ENCODE measurements around the gene OPRM1.

Gene OPRM1

DNA sequence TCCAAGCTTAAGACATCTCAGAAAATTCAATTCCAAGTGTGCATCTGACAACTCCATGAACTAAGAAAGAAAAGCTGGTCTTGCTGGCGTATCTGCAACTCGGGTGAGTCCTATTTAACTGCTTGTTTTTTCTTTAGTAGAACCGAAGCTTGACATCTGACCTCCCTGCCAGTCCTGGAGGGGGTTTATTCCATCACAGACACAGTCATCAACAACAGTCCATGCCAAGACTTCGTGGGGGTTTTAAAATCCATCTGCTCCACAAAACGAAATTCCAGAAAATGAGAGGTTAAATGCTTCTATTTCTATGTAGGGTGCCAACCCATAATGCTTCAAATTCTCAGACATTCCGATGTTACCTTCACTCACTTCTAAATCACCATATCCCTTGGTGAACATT, 183.7 kb downstream of the OPRM1 start:
- Mint-ChIP-seq H3K27me3 (no peaks in the 10 kb centered on the region), H3K27ac (no peak overlapping the region), H3K36me3 (peaks cover 53% of the 10 kb centered on the region), H3K9me3 (no peaks in the 10 kb centered on the region), H3K4me3 (no peak overlapping the region), H3K4me1 (peaks cover 52% of the 10 kb centered on the region)
- CTCF ChIA-PET, result interaction anchor here (0.8 to 1.6 kb wide), 3 partner anchors 9 to 65 kb away, joined by 3 to 5 read pairs (median 4); no protein-coding TSS in a partner anchor
- DNase-seq, result no peak

DNA sequence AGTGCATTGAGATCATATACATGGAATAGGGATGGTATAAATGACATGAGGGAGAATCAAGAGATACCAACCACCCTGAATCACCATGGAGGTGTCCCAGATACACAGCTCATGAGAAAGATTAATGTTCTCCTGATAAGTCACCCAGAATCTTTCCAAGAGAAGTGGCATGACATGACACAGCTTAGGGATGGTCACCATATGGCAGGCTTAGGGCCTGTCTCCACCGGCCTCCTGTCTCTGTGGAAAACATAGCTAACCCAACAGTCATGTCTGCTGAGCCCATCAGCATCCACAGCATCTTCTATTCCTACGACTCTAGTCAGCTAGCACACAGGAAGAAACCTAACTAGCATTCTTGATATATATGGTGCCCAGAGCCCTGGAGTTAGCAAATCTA, 184.3 kb downstream of the OPRM1 start:
- H3K27ac Mint-ChIP-seq, result no peak overlapping the region
- CTCF ChIA-PET, result interaction anchor here (0.8 to 1.6 kb wide), 3 partner anchors 10 to 66 kb away, joined by 3 to 5 read pairs (median 4); no protein-coding TSS in a partner anchor
- H3K9me3 Mint-ChIP-seq, result no peaks in the 10 kb centered on the region
- no peak for DNase-seq
- peaks cover 51% of the 10 kb centered on the region for H3K4me1 Mint-ChIP-seq
- H3K4me3 Mint-ChIP-seq, result no peak overlapping the region
- peaks cover 52% of the 10 kb centered on the region for H3K36me3 Mint-ChIP-seq
- no peaks in the 10 kb centered on the region for H3K27me3 Mint-ChIP-seq

DNA sequence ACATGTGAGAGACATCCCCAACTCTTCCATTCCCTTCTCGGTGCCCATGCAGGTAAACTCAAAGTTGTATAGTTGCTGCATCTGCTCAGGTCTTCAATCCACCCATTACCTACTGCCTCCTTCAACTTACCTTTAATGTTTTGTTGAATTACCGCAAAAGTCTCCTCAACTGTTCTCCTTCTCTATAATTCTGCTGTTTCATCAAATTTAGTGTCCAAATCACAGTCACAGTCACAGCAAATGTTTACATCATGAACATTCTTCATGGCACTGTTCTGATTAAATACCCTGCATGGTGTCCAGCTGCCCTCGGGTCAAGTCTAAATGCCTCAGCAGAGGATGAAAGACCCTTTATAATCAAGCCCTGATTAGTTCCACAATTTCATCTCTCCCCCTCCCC, 187.4 kb downstream of the OPRM1 start:
- H3K27me3 Mint-ChIP-seq, result no peaks in the 10 kb centered on the region
- no peak overlapping the region for H3K27ac Mint-ChIP-seq
- H3K4me3 Mint-ChIP-seq, result no peak overlapping the region
- peaks cover 45% of the 10 kb centered on the region for H3K36me3 Mint-ChIP-seq
- CTCF ChIA-PET, result no interaction called here
- peaks cover 58% of the 10 kb centered on the region for H3K4me1 Mint-ChIP-seq
- H3K9me3 Mint-ChIP-seq, result no peaks in the 10 kb centered on the region
- no peak for DNase-seq

DNA sequence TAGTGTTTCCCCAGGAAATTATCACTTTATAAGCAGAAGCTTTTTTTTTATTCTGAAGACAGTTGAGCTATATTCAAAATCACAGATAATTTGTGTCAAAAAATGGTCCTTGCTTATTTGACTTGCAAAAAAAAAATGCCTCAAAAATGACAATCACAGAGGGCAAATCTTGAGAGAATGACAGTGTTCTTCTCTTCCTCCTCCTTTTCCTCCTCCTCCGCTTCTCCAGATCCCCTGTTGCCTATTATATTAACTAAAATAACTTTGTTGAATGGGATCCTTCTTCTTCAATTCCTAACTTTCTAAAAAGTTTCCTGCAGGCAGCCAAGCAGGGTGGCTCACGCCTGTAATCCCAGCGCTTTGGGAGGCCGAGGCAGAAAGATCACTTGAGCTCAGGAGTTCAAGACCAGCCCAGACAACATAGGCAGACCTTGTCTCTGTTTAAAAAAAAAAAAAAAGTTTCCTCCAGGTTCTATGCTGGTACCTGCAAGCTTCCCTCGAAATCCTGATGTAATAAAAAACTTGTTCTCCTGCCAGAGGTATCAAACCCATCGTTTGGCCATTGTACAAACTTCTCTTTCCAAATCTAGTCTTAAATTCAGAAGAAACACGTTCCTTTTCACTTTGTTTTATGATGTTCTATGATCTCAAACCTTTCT, 189.0 kb downstream of the OPRM1 start:
- H3K9me3 Mint-ChIP-seq, result no peaks in the 10 kb centered on the region
- no peaks in the 10 kb centered on the region for H3K27me3 Mint-ChIP-seq
- no peak for DNase-seq
- peaks cover 61% of the 10 kb centered on the region for H3K4me1 Mint-ChIP-seq
- peaks cover 34% of the 10 kb centered on the region for H3K36me3 Mint-ChIP-seq
- CTCF ChIA-PET, result interaction anchor here (1.1 kb wide), 1 partner anchor 12 kb away, joined by 3 read pairs; no protein-coding TSS in a partner anchor
- no peak overlapping the region for H3K4me3 Mint-ChIP-seq
- H3K27ac Mint-ChIP-seq, result peak overlapping the region; percentile 63

DNA sequence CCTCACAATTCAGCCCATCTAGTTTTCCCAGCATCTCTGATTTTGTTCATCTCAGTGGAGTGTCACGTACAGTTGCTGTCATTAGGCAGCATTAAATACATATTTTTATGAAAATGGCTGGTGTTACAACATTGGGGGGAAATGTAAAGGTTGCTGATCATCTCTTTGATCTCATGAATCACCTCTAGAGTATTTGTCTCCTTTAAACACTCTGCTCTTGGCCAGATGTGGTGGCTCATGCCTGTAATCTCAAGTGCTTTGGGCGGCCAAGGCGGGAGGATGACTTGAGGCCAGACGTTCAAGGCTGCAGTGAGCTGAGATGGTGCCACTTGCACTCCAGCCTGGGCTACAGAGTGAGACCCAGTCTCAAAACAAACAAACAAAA, 189.5 kb downstream of the OPRM1 start:
- no peak for DNase-seq
- H3K27me3 Mint-ChIP-seq, result no peaks in the 10 kb centered on the region
- CTCF ChIA-PET, result no interaction called here
- H3K4me3 Mint-ChIP-seq, result no peak overlapping the region
- H3K4me1 Mint-ChIP-seq, result peaks cover 64% of the 10 kb centered on the region
- peak overlapping the region; percentile 63 for H3K27ac Mint-ChIP-seq
- peaks cover 32% of the 10 kb centered on the region for H3K36me3 Mint-ChIP-seq
- H3K9me3 Mint-ChIP-seq, result no peaks in the 10 kb centered on the region

DNA sequence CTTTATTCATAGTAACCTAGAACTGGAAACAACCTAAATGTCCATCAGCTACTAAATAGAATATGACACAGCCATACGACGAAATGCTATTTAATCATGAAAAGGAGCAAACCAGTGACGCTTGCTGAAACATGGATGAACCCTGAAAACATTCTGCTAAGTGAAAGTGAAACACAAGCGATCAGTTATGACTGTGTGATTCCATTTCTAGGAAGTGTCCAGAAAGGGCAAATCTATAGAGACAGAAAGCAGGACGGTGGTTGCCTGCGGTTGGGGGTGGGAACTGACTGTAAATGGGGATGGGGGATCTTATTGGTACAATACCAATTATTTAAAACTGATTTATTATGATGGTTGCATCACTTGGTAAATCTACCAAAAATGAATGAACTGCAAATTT, 190.7 kb downstream of the OPRM1 start:
- peak; percentile 78 for DNase-seq
- CTCF ChIA-PET, result no interaction called here
- H3K4me3 Mint-ChIP-seq, result peak overlapping the region; percentile 58

DNA sequence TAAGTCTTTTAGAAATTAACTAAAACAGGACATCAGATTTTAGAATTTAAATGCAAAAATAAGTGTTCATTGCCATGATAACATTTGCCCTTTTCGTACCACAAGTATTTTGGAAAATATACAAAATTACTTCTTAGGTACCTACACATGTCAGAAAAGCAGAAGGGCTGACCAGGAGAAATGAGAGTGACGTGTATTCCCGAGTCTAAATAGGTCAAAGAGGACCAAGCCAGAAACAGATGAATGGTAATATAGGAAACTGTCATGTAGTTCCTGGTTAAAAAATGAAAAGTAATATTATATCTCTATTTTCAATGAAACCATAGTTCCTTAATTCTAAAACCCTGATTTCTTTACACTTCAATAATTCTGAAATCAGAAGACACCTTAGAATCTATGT, 191.4 kb downstream of the OPRM1 start:
- Mint-ChIP-seq H3K4me3 (no peak overlapping the region), H3K9me3 (no peaks in the 10 kb centered on the region), H3K27me3 (no peaks in the 10 kb centered on the region), H3K4me1 (peaks cover 71% of the 10 kb centered on the region), H3K27ac (peak overlapping the region; percentile 80), H3K36me3 (peaks cover 35% of the 10 kb centered on the region)
- no peak for DNase-seq
- CTCF ChIA-PET, result no interaction called here

More for the DNA sequence above, 190.7 kb downstream of the OPRM1 start:
- peaks cover 34% of the 10 kb centered on the region for H3K36me3 Mint-ChIP-seq
- H3K4me1 Mint-ChIP-seq, result peaks cover 69% of the 10 kb centered on the region
- peak overlapping the region; percentile 80 for H3K27ac Mint-ChIP-seq
- H3K27me3 Mint-ChIP-seq, result no peaks in the 10 kb centered on the region
- no peaks in the 10 kb centered on the region for H3K9me3 Mint-ChIP-seq

DNA sequence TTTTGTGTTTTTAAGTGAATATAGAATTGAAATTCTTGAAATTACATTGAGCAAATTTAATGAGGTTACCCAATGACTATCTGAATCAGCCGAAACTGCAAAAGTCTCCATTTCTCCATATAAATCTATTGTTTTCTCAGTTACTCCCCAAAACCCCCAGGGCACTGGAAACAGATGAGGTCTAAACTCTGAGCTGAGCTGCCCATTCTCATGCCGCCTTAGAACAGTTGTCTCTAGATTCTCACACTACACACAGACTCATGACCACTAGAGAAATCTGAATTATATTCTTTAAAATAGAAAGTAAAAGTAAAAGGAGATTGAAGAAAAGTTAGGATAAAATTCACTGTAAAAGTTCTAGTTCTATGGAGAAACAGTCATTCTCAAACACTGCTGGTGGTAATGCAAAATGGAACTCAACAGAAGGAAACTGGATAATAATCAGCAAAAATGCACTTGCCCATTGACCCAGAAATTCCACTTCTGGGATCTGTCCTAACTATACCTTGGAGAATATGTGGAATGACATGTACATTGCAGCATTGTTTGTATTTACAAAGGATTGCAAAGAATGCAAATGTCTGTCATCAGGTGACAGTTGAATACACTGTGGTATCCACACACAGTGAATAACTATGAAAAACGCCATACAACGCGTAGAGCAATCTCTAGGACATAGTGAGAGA, 192.0 kb downstream of the OPRM1 start:
- Mint-ChIP-seq H3K9me3 (no peaks in the 10 kb centered on the region), H3K36me3 (peaks cover 32% of the 10 kb centered on the region), H3K4me3 (peak overlapping the region; percentile 45), H3K4me1 (peaks cover 68% of the 10 kb centered on the region), H3K27me3 (no peaks in the 10 kb centered on the region), H3K27ac (peak overlapping the region; percentile 81)
- CTCF ChIA-PET, result no interaction called here
- DNase-seq, result no peak

DNA sequence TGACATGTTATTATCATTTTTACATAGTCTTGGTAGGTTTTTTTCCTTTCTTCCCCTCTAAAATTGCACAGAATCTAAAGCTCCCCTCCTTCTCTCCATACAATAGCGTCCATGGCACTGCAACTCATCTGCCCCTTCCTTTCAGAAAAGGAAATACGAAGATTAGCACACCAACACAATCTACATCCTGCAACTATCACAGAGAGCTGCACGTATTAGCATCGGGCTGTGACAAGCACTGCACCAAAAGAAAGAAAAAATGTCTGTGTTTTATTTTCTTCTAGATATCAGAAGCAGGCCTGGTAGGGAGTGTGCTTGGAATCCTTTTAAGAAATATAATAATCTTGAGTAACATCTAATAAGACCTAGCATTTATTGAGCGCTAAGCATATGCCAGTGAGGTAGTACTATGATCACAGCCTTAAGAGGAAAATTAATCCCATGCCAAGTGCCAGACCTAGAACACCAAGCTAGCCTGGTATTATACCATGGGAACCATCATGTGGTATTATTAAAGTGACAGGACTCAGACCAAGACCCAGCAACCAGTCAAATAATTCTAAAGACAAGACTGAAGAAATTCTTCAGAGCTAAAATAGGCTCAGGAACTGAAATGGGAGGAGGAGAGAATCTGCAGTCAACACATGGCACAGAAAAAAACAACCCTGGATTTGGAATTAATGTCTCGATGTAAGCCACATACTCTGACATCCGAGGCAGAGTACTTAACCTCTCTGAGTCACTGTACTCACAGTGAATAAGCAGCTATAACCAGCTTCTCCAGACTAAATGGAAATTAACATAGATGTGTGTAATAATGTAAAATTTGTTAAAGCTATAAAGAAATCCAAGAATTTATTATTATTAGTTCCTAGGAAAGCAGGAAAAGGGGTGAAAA, 193.2 kb downstream of the OPRM1 start:
- peak overlapping the region; percentile 45 for H3K4me3 Mint-ChIP-seq
- no peaks in the 10 kb centered on the region for H3K27me3 Mint-ChIP-seq
- H3K36me3 Mint-ChIP-seq, result peaks cover 26% of the 10 kb centered on the region
- CTCF ChIA-PET, result interaction anchor here (1.1 to 1.8 kb wide), 4 partner anchors 13 to 75 kb away, joined by 3 to 8 read pairs (median 4); no protein-coding TSS in a partner anchor
- peak overlapping the region; percentile 81 for H3K27ac Mint-ChIP-seq
- H3K9me3 Mint-ChIP-seq, result no peaks in the 10 kb centered on the region
- no peak for DNase-seq
- H3K4me1 Mint-ChIP-seq, result peaks cover 66% of the 10 kb centered on the region

DNA sequence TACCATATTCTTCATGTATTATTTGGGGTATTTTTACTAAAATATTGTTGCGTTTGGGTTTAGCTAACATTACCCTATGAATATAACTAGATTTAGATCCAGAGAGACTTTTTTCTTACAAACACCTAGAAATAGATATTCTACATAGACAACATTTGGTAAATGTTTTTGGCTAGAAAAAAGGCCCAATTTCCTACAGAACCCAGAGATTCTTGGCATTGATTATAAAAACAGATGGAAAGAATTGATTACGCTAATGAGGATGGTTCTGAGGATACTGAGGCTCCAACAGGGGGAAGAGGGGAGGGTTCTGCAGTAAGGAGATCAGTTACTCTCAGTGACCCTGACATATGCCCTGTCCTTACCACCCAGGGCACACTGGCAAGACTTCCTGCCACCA, 194.3 kb downstream of the OPRM1 start:
- peak overlapping the region; percentile 42 for H3K27ac Mint-ChIP-seq
- no peak overlapping the region for H3K4me3 Mint-ChIP-seq

DNA sequence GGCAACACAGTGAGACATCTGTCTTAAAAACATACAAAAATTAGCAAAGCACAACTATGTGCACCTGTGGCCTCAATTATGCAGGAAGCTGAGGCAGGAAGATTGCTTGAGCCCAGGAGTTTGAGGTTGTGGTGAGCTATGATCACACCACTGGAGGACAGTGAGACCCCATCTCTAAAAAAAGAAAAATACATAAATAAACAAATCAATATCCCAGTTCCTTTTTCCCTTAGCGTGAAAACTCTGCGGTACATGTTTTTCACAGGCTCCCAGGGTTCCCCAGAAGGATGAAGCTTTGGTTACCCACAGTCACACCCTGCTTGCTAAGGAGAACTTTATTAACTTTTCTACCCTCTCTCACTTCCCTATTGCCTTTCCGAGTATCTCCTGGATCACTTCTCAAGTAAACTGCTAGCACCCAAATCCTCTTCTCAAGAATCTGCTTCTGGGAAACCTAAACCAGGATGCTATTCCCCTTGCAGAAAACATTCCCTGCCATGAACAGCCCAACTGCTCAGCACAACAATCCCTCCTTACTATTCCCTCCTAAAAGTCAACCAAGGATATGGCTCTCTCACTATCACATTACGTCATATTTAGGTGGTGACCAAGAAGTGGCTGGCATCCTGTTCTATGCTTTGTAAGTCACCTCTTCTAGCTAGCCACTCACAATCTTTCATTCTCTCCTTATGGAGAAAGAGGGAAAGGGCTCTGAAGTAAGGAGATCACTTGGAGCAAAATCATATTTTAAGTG, 195.2 kb downstream of the OPRM1 start:
- no peaks in the 10 kb centered on the region for H3K9me3 Mint-ChIP-seq
- H3K36me3 Mint-ChIP-seq, result peaks cover 18% of the 10 kb centered on the region
- H3K27me3 Mint-ChIP-seq, result no peaks in the 10 kb centered on the region
- peaks cover 59% of the 10 kb centered on the region for H3K4me1 Mint-ChIP-seq
- H3K27ac Mint-ChIP-seq, result peak overlapping the region; percentile 61
- DNase-seq, result no peak
- CTCF ChIA-PET, result interaction anchor here (0.6 to 1.5 kb wide), 6 partner anchors 9 to 43 kb away, joined by 3 to 4 read pairs (median 4); no protein-coding TSS in a partner anchor
- no peak overlapping the region for H3K4me3 Mint-ChIP-seq

More for the DNA sequence above, 194.3 kb downstream of the OPRM1 start:
- H3K36me3 Mint-ChIP-seq, result peaks cover 22% of the 10 kb centered on the region
- no peaks in the 10 kb centered on the region for H3K27me3 Mint-ChIP-seq
- CTCF ChIA-PET, result interaction anchor here (1.1 to 1.8 kb wide), 6 partner anchors 10 to 76 kb away, joined by 3 to 8 read pairs (median 4); no protein-coding TSS in a partner anchor
- DNase-seq, result no peak
- H3K9me3 Mint-ChIP-seq, result no peaks in the 10 kb centered on the region
- H3K4me1 Mint-ChIP-seq, result peaks cover 61% of the 10 kb centered on the region

DNA sequence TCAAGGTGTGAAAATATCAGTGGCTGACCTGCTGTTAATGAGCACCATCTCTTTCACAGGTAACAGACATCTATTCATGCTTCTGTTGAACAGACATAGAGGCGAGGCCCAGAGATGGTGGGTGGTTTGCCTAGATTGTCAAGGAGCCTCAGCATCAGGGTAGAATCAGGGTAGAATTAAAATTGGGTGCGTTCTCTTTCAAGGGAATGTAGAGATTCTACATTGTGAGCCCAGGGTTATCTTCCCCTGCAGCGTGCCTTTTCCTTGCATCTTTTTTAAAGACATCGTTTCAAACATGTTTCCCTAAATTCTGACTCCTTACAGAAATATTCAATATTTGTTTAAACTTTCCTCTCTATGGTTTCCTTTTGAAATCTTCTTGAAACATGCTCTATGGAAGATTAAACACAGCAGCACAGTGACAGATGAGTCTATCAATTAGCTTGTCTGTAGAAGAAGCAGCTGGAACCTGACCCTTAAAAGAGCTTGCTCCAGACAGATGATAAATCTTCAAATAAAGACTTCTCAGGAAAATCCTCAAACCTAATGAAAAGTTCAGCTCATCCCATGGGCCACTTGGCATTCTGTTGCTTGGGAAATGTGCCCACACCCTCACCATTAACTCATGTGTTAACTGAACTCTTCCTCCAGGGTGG, 197.7 kb downstream of the OPRM1 start:
- Mint-ChIP-seq H3K36me3 (peaks cover 19% of the 10 kb centered on the region), H3K27ac (no peak overlapping the region), H3K27me3 (no peaks in the 10 kb centered on the region), H3K4me3 (no peak overlapping the region), H3K4me1 (peaks cover 59% of the 10 kb centered on the region), H3K9me3 (no peaks in the 10 kb centered on the region)
- CTCF ChIA-PET, result interaction anchor here (1.5 kb wide), 1 partner anchor 40 kb away, joined by 3 read pairs; no protein-coding TSS in a partner anchor
- no peak for DNase-seq

DNA sequence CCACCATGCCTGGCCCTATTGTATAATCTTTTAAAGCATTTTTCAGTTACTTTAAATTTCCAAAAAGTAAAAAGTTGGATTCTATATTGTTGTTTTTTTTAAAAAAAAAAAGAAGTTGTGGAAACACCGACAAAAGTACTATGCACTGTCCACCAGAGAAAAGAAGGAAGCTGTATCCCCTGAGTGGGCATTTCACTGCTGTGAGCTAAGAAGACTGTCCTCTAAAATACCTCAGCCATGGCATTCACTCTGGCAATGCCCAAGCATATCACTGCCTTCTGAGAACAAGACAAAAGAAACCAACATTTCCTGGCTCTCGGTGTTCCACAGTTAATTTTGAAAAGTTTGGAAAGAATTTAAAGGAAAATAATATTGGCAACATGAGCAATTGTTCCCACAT, 199.8 kb downstream of the OPRM1 start:
- H3K27ac Mint-ChIP-seq, result no peak overlapping the region
- CTCF ChIA-PET, result interaction anchor here (0.9 to 1.1 kb wide), 3 partner anchors 8 to 84 kb away, joined by 3 to 4 read pairs (median 3); no protein-coding TSS in a partner anchor
- H3K27me3 Mint-ChIP-seq, result no peaks in the 10 kb centered on the region
- peaks cover 33% of the 10 kb centered on the region for H3K36me3 Mint-ChIP-seq
- DNase-seq, result no peak
- peaks cover 61% of the 10 kb centered on the region for H3K4me1 Mint-ChIP-seq
- H3K4me3 Mint-ChIP-seq, result no peak overlapping the region
- H3K9me3 Mint-ChIP-seq, result peaks cover 9% of the 10 kb centered on the region
